UCSD-AML1 (cell line): ENCODE measurements around the gene GOPC.

ENCODE experiments used
- DNase-seq: peaks from one replicate; lab custom pipeline; 2025; ENCODE audit not compliant: unreplicated experiment; lab: John Stamatoyannopoulos, UW

Gene GOPC

GRCh38 chr6:117550078-117550600 is 52.2 kb downstream of the GOPC start:
- no peak for DNase-seq

GRCh38 chr6:117549611-117550010 is 52.7 kb downstream of the GOPC start:
- DNase-seq: no peak

GRCh38 chr6:117548797-117549301 is 53.5 kb downstream of the GOPC start:
- no peak for DNase-seq

DNA sequence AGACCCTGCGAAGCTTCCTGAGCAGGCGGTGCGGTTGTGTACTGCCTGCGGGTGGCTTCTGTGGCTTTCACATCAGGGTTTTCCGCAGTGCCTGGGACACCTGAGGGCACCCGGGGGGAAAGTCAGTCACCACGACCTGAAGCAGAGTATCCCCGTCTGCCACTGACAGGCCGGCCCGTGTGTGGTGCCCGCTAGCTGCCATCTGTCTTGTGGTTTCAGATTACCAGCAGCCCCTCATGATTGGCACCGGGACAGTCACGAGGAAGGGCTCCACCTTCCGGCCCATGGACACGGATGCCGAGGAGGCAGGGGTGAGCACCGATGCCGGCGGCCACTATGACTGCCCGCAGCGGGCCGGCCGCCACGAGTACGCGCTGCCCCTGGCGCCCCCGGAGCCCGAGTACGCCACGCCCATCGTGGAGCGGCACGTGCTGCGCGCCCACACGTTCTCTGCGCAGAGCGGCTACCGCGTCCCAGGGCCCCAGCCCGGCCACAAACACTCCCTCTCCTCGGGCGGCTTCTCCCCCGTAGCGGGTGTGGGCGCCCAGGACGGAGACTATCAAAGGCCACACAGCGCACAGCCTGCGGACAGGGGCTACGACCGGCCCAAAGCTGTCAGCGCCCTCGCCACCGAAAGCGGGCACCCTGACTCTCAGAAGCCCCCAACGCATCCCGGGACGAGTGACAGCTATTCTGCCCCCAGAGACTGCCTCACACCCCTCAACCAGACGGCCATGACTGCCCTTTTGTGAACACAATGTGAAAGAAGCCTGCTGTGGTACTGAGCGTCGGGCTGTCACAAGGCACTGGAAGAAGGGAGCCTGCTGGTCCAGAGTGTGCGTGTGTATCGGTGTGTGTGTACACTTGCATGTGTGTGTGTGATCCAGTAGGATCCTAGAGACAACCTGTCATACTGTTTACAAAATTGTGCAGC is 54.4 kb downstream of the GOPC start:
- peak; percentile 40 for DNase-seq

- no peak for DNase-seq
Measured at GRCh38 chr6:117546674-117547073, 55.6 kb downstream of the GOPC start.

DNA sequence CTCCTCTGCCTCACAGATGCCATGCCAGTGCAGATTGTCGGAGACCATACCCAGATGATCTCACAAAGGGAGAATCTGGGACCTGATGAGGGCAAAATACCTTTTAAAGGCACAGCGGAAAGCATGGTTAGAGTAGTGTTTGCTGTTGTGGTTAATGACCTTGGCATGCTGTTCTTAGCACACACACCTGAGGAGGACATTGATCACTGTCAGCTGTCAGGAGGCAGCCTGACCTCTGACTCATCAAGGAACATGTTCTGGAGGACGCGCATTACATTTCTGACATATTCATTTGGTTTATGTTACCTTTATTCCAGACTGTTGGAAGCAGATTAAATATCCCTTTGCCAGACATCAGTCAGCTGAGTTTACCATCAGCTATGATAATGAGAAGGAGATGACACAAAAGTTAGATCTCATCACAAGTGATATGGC is 57.1 kb downstream of the GOPC start:
- DNase-seq: no peak

DNA sequence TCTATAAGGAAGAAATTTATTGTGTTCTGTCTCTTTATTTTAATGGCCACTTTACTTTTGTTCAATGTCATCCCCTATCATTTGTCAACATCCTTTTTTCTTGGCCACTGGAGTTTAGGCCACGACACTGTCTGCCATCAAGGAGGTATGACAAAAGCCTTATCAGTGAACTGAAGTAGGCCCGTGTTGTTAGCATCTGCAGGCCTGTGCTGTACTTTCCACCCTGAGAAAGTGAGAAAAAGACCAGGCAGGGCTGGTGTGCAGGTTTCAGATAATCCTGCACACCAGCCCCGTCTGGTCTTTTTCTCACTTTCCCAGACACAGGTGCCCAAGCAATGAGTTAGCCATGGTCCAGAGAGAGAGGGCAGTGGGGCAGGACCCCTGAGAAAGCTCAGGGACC is 57.6 kb downstream of the GOPC start:
- no peak for DNase-seq

GRCh38 chr6:117542493-117542892 is 59.8 kb downstream of the GOPC start:
- DNase-seq: no peak

GRCh38 chr6:117540670-117541069 is 61.6 kb downstream of the GOPC start:
- no peak for DNase-seq

DNA sequence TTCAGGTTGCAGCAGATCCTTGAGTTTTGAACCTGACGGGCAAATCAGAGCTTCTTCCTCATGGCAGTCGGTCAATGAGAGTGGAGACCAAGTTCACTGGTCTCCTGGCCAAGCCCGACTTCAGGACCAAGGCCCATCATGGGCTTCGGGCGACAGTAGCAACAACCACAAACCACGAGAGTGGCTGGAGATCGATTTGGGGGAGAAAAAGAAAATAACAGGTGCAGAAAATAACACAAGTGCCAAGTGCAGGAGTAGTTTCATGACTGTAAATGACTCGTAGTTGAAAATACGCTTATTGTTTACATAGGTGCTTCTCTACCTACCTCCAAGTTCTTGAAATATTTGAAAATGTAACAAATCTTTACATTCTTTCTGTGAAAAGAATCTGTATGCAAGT is 63.7 kb downstream of the GOPC start:
- DNase-seq: no peak

DNA sequence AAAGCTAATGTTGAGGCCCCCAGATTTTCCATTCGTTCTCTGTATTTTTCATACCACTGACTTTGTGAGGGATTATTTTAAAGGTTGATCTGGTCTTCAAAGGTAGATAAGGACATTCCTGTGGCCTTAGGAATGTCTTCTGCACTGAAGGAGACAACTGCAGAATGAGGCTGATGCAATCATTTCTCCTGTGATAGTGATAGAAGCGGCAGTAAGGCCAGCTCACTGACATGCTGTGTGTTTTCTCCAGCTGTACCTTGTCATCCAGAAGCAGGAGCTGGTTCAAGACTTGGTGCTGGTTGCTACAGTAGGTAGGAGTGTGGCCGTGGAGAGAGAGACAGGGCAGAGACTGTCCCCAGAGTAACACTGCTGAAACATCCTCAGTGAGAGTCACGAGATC is 66.0 kb downstream of the GOPC start:
- DNase-seq: no peak

GRCh38 chr6:117534974-117535373 is 67.3 kb downstream of the GOPC start:
- DNase-seq: no peak

- no peak for DNase-seq
Measured at GRCh38 chr6:117533775-117534174, 68.5 kb downstream of the GOPC start.

GRCh38 chr6:117531809-117532725 is 70.2 kb downstream of the GOPC start:
- DNase-seq: no peak

GRCh38 chr6:117531346-117531745 is 71.0 kb downstream of the GOPC start:
- DNase-seq: no peak

- DNase-seq: no peak
Measured at GRCh38 chr6:117530467-117531242, 71.7 kb downstream of the GOPC start.

- no peak for DNase-seq
Measured at GRCh38 chr6:117525607-117526006, 76.7 kb downstream of the GOPC start.

DNA sequence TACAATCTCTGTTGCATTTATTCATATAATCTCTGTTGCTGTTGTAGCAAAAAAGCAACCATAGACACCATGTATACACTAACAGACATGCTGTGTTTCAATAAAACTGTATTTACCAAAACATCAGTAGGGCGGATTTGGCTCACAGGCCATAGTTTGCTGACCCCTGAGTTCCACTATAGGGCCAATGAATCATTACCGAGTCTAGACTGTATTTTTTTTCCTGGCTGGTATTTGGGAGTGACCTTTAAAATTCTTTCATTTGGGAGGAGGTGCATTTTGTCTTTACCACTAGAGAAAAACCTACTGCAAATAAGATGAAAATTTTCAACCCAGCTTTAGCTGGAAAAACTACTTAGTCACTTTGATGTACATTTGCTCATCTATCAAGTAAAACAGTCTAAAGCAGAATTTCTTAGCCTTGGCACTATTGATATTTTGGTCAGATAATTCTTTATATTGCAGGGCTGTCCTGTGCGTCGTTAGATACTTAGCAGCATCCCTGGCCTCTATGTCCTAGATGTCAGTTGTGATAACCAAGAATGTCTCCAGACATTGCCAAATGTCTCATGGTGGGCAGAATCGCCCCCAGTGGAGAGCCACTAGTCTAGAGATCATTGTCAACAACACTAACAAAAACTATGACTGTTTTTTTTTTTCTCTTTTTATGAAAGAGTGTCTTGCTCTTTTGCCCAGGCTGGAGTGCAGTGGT is 80.4 kb downstream of the GOPC start:
- DNase-seq: no peak

DNA sequence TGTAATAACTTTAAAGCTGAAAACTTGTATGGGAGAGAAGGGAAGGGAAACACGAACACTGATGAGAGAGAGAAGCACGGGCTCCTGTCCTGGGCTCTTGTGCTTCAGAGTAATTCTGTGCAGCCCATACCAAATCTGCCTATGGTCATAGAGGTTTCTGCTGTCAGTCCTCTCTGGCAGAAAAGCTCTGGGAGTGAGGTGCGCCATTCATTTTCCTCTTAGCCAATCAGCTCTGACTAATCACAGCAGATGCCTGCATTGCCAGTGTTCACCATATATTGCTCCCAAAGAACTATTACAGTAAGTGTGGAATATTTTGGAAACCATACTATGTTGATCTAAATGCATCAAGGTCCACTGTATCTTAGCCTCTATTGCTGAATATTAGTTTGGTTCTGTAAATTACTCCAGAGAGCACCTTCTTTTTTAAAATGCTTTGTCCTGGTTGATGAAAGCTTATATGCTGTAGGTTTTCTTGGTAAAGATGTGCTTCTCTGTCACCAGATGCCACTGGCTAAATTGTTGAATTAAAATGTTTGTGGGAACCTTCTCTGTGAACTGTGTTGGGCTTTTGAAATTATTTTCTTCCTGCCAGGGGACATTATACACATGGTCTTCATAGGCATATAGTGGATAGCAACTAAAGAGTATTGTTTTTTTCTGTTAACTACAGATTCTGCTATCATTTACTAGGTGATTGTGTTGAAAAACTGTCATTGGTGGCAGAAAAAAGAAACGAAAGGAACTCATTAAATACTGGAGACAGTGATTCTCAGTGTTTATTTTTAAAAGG is 81.5 kb downstream of the GOPC start:
- DNase-seq: no peak
